ENCODE results near the gene TEX26.

The TEX26 gene

GRCh38 chr13:30976025-30976424, 43.6 kb downstream of the TEX26 start:
- DNase-seq (ENCODE audit: low read depth, low spot score) = no peak

GRCh38 chr13:30978981-30979956, 46.8 kb downstream of the TEX26 start:
- DNase-seq (ENCODE audit: low read depth, low spot score) = no peak

- DNase-seq (ENCODE audit: low read depth, low spot score) = no peak
Measured at GRCh38 chr13:30982506-30982905, 50.0 kb downstream of the TEX26 start.

- no peak for DNase-seq (ENCODE audit: low read depth, low spot score)
Measured at GRCh38 chr13:30982906-30983305, 50.5 kb downstream of the TEX26 start.

- no peak for DNase-seq (ENCODE audit: low read depth, low spot score)
Measured at GRCh38 chr13:30983431-30983830, 51.0 kb downstream of the TEX26 start.

- DNase-seq (ENCODE audit: low read depth, low spot score) = no peak
Measured at GRCh38 chr13:30984620-30985019, 52.2 kb downstream of the TEX26 start.

- no peak for DNase-seq (ENCODE audit: low read depth, low spot score)
Measured at GRCh38 chr13:30985637-30986205, 53.3 kb downstream of the TEX26 start.

GRCh38 chr13:30991184-30991583, 58.7 kb downstream of the TEX26 start:
- no peak for DNase-seq (ENCODE audit: low read depth, low spot score)

- no peak for DNase-seq (ENCODE audit: low read depth, low spot score)
Measured at GRCh38 chr13:30991922-30992321, 59.5 kb downstream of the TEX26 start.

- no peak for DNase-seq (ENCODE audit: low read depth, low spot score)
Measured at GRCh38 chr13:30995331-30995730, 62.9 kb downstream of the TEX26 start.

- no peak for DNase-seq (ENCODE audit: low read depth, low spot score)
Measured at GRCh38 chr13:30997697-30998096, 65.2 kb downstream of the TEX26 start.

GRCh38 chr13:30998136-30999088, 66.0 kb downstream of the TEX26 start:
- DNase-seq (ENCODE audit: low read depth, low spot score) = no peak

GRCh38 chr13:31000889-31001288, 68.4 kb downstream of the TEX26 start:
- DNase-seq (ENCODE audit: low read depth, low spot score) = no peak

- DNase-seq (ENCODE audit: low read depth, low spot score) = no peak
Measured at GRCh38 chr13:31001647-31002046, 69.2 kb downstream of the TEX26 start.

GRCh38 chr13:31005066-31005465, 72.6 kb downstream of the TEX26 start:
- no peak for DNase-seq (ENCODE audit: low read depth, low spot score)

- DNase-seq (ENCODE audit: low read depth, low spot score) = no peak
Measured at GRCh38 chr13:31007417-31007816, 75.0 kb downstream of the TEX26 start.

GRCh38 chr13:31008400-31009115, 76.1 kb downstream of the TEX26 start:
- no peak for DNase-seq (ENCODE audit: low read depth, low spot score)

GRCh38 chr13:31009166-31009565, 76.7 kb downstream of the TEX26 start:
- DNase-seq (ENCODE audit: low read depth, low spot score) = no peak

- DNase-seq (ENCODE audit: low read depth, low spot score) = no peak
Measured at GRCh38 chr13:31010296-31010695, 77.8 kb downstream of the TEX26 start.

- no peak for DNase-seq (ENCODE audit: low read depth, low spot score)
Measured at GRCh38 chr13:31011193-31011860, 78.9 kb downstream of the TEX26 start.
